HEK293 (cell line): ENCODE data around the gene TMEM170A.

Experiments
- EGR2 ChIP-seq: fragments of 450-650 bp; formaldehyde crosslinking; IDR thresholded peaks from 2 replicates; pipeline ENCODE4 v1.5.1; 2016; ENCODE audit warnings: low read depth, missing biosample characterization, missing genetic modification characterization
- GLIS2 ChIP-seq: fragments of 450-650 bp; formaldehyde crosslinking; IDR thresholded peaks from 2 replicates; pipeline ENCODE4 v1.5.1; 2016; ENCODE audit warnings: missing biosample characterization, missing genetic modification characterization
- HOXC10 ChIP-seq: sonication (generic); formaldehyde crosslinking; IDR thresholded peaks from 2 replicates; pipeline ENCODE4 v1.8.1; 2023; ENCODE audit warnings: mild to moderate bottlenecking, missing genetic modification reagents
- PRDM4 ChIP-seq: fragments of 450-650 bp; formaldehyde crosslinking; IDR thresholded peaks from 2 replicates; pipeline ENCODE4 v1.5.1; 2017; ENCODE audit warnings: missing biosample characterization, missing genetic modification characterization
- SP3 ChIP-seq: fragments of 450-650 bp; formaldehyde crosslinking; IDR thresholded peaks from 2 replicates; pipeline ENCODE4 v1.5.1; 2016; ENCODE audit warnings: missing biosample characterization, missing genetic modification characterization
- WT1 ChIP-seq: fragments of 450-650 bp; formaldehyde crosslinking; IDR thresholded peaks from 2 replicates; pipeline ENCODE4 v1.5.1; 2016; ENCODE audit warnings: missing biosample characterization, missing genetic modification characterization
- YY1 ChIP-seq: fragments of 450-650 bp; formaldehyde crosslinking; IDR thresholded peaks from 2 replicates; pipeline ENCODE4 v1.5.1; 2018; ENCODE audit warnings: missing biosample characterization, missing genetic modification characterization
- ZBTB10 ChIP-seq: fragments of 450-650 bp; formaldehyde crosslinking; IDR thresholded peaks from 2 replicates; pipeline ENCODE4 v1.5.1; 2016; ENCODE audit warnings: missing biosample characterization, missing genetic modification characterization
- ZEB2 ChIP-seq: fragments of 450-650 bp; formaldehyde crosslinking; IDR thresholded peaks from 2 replicates; pipeline ENCODE4 v1.5.1; 2016; ENCODE audit warnings: missing biosample characterization, missing genetic modification characterization
- ZIC2 ChIP-seq: fragments of 450-650 bp; formaldehyde crosslinking; IDR thresholded peaks from 2 replicates; pipeline ENCODE4 v1.5.1; 2016; ENCODE audit warnings: missing biosample characterization, missing genetic modification characterization
- ZNF10 ChIP-seq: fragments of 450-650 bp; formaldehyde crosslinking; IDR thresholded peaks from 2 replicates; pipeline ENCODE4 v1.5.1; 2017; ENCODE audit warnings: missing biosample characterization, missing genetic modification characterization
- ZNF121 ChIP-seq: fragments of 450-650 bp; formaldehyde crosslinking; IDR thresholded peaks from 2 replicates; pipeline ENCODE4 v1.5.1; 2016; ENCODE audit warnings: missing biosample characterization, missing genetic modification characterization
- ZNF214 ChIP-seq: fragments of 450-650 bp; formaldehyde crosslinking; IDR thresholded peaks from 2 replicates; pipeline ENCODE4 v1.5.1; 2017; ENCODE audit warnings: missing biosample characterization, mild to moderate bottlenecking, missing genetic modification characterization, borderline replicate concordance
- ZNF341 ChIP-seq: fragments of 450-650 bp; formaldehyde crosslinking; IDR thresholded peaks from 2 replicates; pipeline ENCODE4; 2016; ENCODE audit warnings: low read depth, missing biosample characterization, missing genetic modification characterization
- ZNF398 ChIP-seq: fragments of 450-650 bp; formaldehyde crosslinking; IDR thresholded peaks from 2 replicates; pipeline ENCODE4 v1.5.1; 2017; ENCODE audit warnings: missing biosample characterization, missing genetic modification characterization
- ZNF404 ChIP-seq: fragments of 450-650 bp; formaldehyde crosslinking; IDR thresholded peaks from 2 replicates; pipeline ENCODE4 v1.5.1; 2017; ENCODE audit warnings: missing biosample characterization, missing genetic modification characterization
- ZNF416 ChIP-seq: fragments of 450-650 bp; formaldehyde crosslinking; IDR thresholded peaks from 2 replicates; pipeline ENCODE4 v1.5.1; 2016; ENCODE audit warnings: missing biosample characterization, missing genetic modification characterization
- ZNF501 ChIP-seq: fragments of 450-650 bp; formaldehyde crosslinking; IDR thresholded peaks from 2 replicates; pipeline ENCODE4 v1.5.1; 2016; ENCODE audit warnings: missing biosample characterization, missing genetic modification characterization
- ZNF600 ChIP-seq: fragments of 450-650 bp; formaldehyde crosslinking; IDR thresholded peaks from 2 replicates; pipeline ENCODE4 v1.5.1; 2016; ENCODE audit warnings: missing biosample characterization, missing genetic modification characterization
- ZNF610 ChIP-seq: fragments of 450-650 bp; formaldehyde crosslinking; IDR thresholded peaks from 2 replicates; pipeline ENCODE4 v1.5.1; 2016; ENCODE audit warnings: missing biosample characterization, missing genetic modification characterization, borderline replicate concordance
- ZNF629 ChIP-seq: fragments of 450-650 bp; formaldehyde crosslinking; IDR thresholded peaks from 2 replicates; pipeline ENCODE4 v1.5.1; 2017; ENCODE audit warnings: missing biosample characterization, missing genetic modification characterization
- ZNF645 ChIP-seq: fragments of 450-650 bp; formaldehyde crosslinking; IDR thresholded peaks from 2 replicates; pipeline ENCODE4; 2016; ENCODE audit warnings: missing biosample characterization, missing genetic modification characterization
- ZNF677 ChIP-seq: fragments of 450-650 bp; IDR thresholded peaks from 2 replicates; pipeline ENCODE4 v1.5.0; 2018; ENCODE audit warnings: missing biosample characterization, mild to moderate bottlenecking, missing genetic modification characterization, moderate library complexity
- ZNF747 ChIP-seq: fragments of 450-650 bp; formaldehyde crosslinking; IDR thresholded peaks from 2 replicates; pipeline ENCODE4 v1.5.1; 2016; ENCODE audit warnings: missing biosample characterization, missing genetic modification characterization
- ZNF785 ChIP-seq: fragments of 450-650 bp; formaldehyde crosslinking; IDR thresholded peaks from 2 replicates; pipeline ENCODE4 v1.5.1; 2016; ENCODE audit warnings: missing biosample characterization, missing genetic modification characterization
- ZNF792 ChIP-seq: fragments of 450-650 bp; formaldehyde crosslinking; IDR thresholded peaks from 2 replicates; pipeline ENCODE4 v1.5.1; 2016; ENCODE audit warnings: missing biosample characterization, missing genetic modification characterization
- ZNF837 ChIP-seq: fragments of 450-650 bp; formaldehyde crosslinking; IDR thresholded peaks from 2 replicates; pipeline ENCODE4 v1.5.1; 2016; ENCODE audit warnings: missing biosample characterization, missing genetic modification characterization
- ZSCAN4 ChIP-seq: fragments of 450-650 bp; formaldehyde crosslinking; IDR thresholded peaks from 2 replicates; pipeline ENCODE4 v1.5.1; 2017; ENCODE audit warnings: missing biosample characterization, missing genetic modification characterization
- ZSCAN5A ChIP-seq: fragments of 450-650 bp; formaldehyde crosslinking; IDR thresholded peaks from 2 replicates; pipeline ENCODE4 v1.5.1; 2016; ENCODE audit warnings: missing biosample characterization, missing genetic modification characterization

TMEM170A gene

GRCh38 chr16:75432828-75433731 is 31.4 kb downstream of the TMEM170A start, which contains the start of gene CFDP1 (continued):
- TF ChIP-seq ZBTB10 (tag by site-specific recombination) (peak; percentile 85), YY1 (no peak; the same call in 1 of the 2 replicates), ZNF404 (tag by site-specific recombination) (no peak), ZNF600 (tag by site-specific recombination) (no peak), ZNF792 (tag by site-specific recombination) (peak; percentile 74; the same call in 1 of the 2 replicates), ZEB2 (peak; percentile 47), ZNF645 (tag by site-specific recombination) (no peak), HOXC10 (CRISPR knock-in tag) (no peak), ZNF10 (tag by site-specific recombination) (no peak), ZNF610 (tag by site-specific recombination) (peak; percentile 89), ZNF677 (tag by site-specific recombination) (no peak), ZSCAN4 (tag by site-specific recombination) (no peak), PRDM4 (tag by site-specific recombination) (no peak; the same call in 1 of the 2 replicates), ZNF214 (tag by site-specific recombination) (no peak), ZNF398 (tag by site-specific recombination) (peak; percentile 81), ZNF416 (tag by site-specific recombination) (no peak), WT1 (peak; percentile 31; the same call in 1 of the 2 replicates), ZNF785 (no peak), ZIC2 (tag by site-specific recombination) (peak; percentile 47), SP3 (peak; percentile 51), ZNF837 (tag by site-specific recombination) (no peak), ZNF121 (tag by site-specific recombination) (0 out of 2 replicates have a peak, but pooled peaks have one; percentile 19), ZNF629 (tag by site-specific recombination) (peak; percentile 65), ZNF341 (peak; percentile 74), ZNF747 (tag by site-specific recombination) (no peak), ZSCAN5A (tag by site-specific recombination) (peak; percentile 56; the same call in 1 of the 2 replicates), GLIS2 (tag by site-specific recombination) (peak; percentile 91), EGR2 (peak; percentile 56), ZNF501 (tag by site-specific recombination) (0 out of 2 replicates have a peak, but pooled peaks have one; percentile 37)
